GM21786 (cell line): ENCODE results near the gene CTAGE15.
A peak's percentile ranks its signal among the peaks of the same experiment; 100 is the strongest.
"Not testable (repeated sequence)": the region's sequence is repeated elsewhere in the genome, so short reads cannot be mapped to it uniquely, and the experiment has no call there.

Source experiments
- ATAC-seq: cut with Tn5 transposase; IDR thresholded peaks from one replicate; pipeline ENCODE4 v1.9.1; 2021; ENCODE audit not compliant: unreplicated experiment

Gene CTAGE15, protein sequence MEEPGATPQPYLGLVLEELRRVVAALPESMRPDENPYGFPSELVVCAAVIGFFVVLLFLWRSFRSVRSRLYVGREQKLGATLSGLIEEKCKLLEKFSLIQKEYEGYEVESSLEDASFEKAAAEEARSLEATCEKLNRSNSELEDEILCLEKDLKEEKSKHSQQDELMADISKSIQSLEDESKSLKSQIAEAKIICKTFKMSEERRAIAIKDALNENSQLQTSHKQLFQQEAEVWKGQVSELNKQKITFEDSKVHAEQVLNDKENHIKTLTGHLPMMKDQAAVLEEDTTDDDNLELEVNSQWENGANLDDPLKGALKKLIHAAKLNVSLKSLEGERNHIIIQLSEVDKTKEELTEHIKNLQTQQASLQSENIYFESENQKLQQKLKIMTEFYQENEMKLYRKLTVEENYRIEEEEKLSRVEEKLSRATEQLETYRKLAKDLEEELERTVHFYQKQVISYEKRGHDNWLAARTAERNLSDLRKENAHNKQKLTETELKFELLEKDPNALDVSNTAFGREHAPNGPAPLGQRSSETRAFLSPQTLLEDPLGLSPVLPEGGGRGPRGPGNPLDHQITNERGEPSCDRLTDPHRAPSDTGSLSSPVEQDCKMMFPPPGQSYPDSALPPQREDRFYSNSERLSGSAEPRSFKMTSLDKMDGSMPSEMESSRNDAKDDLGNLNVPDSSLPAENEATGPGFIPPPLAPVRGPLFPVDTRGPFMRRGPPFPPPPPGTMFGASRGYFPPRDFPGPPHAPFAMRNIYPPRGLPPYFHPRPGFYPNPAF

GRCh38 chr7:143571501-143571900 lies at the start of gene CTAGE15:
Gene CTAGE15 (plus strand): TSS chr7:143571801. CDS start chr7:143571818, 17 bp downstream.
- ATAC-seq, result not testable (repeated sequence)

DNA sequence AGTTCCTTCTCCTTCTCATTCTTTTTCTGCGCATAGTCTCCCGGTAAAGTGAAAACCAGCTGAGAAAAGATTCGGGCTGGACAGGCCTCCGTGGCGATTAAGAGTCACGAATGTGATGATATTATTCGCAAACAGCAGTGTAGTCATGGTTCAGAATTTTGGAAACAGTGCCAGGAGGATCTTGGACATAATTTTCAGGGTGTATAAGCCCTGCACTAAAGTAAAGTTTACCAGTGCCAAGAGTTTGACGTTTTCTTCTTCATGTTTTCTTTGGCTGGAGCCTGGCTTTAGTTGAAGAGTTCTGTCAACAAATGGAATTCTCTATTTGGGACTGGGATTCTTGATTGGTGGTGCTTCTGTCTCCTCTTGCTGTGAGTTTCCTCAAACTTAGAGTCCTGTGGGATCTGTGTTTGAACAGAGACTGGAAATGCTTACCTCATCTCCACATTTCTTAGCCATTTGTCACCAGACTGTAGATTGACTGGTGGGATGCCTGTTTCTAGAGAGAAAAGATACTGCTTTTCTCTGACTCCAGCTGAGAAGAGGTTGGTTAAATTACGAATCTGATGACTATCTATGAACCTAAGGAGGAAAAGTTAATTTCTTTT lies 49.2 kb upstream of the CTAGE15 start:
- not testable (repeated sequence) for ATAC-seq

DNA sequence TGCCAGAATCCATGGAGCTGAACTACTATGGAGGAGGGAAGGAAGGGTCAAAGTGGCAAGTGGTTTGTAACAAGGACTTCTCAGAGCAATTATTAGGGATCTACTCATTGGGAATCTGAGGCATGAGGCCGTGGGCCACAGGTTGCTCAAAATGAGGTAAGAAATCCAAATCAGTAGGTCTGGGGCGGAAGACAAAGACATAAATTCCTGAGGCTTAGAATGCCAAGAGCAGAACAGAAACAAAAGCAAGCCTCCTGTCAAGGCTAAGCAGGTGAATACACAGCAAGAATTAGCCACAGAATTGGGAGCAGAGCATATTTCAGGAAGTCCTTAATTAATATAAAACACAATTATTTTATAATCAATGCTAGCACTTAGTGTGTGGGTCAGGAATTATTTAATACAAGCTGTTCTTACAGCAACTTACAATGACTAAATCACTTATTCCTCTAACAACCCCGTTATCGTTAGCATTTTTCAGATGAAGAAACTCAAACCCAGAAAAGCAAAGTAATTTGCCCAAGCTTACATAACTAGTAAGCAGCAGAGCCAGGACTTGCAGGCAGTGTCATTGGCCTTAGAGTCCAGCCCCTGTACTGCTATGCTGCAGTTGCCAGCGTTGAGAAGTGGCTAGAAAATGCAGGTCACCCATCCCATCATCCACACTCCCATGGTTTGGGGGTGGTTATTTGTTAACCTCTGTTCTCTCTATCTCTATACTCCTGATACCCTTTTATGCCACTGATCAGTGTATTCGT lies 40.3 kb upstream of the CTAGE15 start:
- not testable (repeated sequence) for ATAC-seq

- ATAC-seq, result not testable (repeated sequence)
These were observed 39.7 kb upstream of the CTAGE15 start for GRCh38 chr7:143531932-143532331.

- ATAC-seq, result not testable (repeated sequence)
These were observed 38.3 kb upstream of the CTAGE15 start for GRCh38 chr7:143533213-143533839.

GRCh38 chr7:143536443-143536842 lies 35.2 kb upstream of the CTAGE15 start:
- ATAC-seq, result not testable (repeated sequence)

- ATAC-seq, result not testable (repeated sequence)
These were observed 28.1 kb upstream of the CTAGE15 start for GRCh38 chr7:143543288-143544038.

DNA sequence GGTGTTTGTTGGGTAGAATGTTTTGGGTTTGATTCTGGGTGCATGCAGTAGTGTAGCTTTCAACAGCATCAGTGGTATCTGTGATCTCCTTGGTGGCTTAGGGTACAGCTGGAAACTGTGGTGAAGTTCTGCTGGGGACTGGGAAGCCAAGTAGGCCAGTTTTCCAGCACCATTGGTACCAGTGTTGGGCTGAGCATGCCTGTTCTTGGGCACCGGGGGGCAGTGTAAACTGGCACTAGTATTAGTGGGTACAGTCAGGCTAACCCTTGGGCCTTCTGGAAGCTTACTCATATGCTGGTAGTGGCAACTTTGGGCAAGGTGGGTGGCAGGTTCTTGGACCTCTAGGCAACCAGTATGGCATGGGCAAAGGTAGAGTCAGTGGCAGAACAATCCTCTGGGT lies 15.6 kb upstream of the CTAGE15 start:
- ATAC-seq, result not testable (repeated sequence)

DNA sequence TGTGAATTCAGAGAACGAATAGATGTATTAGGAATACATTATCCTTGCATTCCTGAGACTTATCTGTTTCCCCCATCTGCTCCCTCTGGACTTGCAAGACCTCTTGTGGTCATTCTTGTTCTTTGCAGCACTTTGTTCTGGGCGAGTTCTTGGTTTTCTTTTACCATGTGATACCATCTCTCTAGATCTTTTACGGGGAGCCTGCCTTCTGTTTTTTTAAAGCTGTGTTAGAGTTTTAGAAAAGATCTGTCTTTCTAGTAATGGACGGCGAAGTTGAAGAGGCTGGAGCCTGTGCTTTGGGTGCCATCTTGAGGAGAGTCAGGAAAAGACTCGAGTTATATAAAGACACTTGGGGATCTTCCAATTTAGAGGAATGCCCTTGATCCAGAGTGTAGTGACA lies 8.3 kb upstream of the CTAGE15 start:
- ATAC-seq, result peak; percentile 64

GRCh38 chr7:143566001-143566400 lies 5.6 kb upstream of the CTAGE15 start:
- ATAC-seq, result not testable (repeated sequence)

- ATAC-seq, result not testable (repeated sequence)
These were observed 16.6 kb downstream of the CTAGE15 start for GRCh38 chr7:143588183-143588582.

DNA sequence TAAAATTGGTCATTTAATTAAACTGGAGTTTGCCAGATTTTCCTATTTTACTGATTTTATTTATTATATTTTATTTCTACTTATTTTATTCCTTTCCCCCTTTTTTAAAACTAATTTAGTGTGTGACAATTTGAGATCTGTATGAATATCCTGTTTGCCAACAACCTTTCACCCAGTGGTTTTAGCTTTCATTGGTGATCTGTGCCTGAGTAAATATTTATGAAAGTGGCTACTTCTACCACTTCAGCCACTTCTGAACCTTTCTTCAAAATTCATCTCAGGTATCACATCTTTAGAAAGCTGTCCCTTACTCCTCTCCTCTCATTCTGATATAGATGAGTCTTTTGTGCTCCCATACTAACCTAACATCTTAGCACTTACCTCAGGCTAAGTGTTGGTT lies 18.3 kb downstream of the CTAGE15 start:
- not testable (repeated sequence) for ATAC-seq

GRCh38 chr7:143598086-143598485 lies 26.5 kb downstream of the CTAGE15 start:
- not testable (repeated sequence) for ATAC-seq

GRCh38 chr7:143603549-143603948 lies 31.9 kb downstream of the CTAGE15 start:
- ATAC-seq, result not testable (repeated sequence)

- ATAC-seq, result not testable (repeated sequence)
These were observed 34.5 kb downstream of the CTAGE15 start for GRCh38 chr7:143606088-143606487.

DNA sequence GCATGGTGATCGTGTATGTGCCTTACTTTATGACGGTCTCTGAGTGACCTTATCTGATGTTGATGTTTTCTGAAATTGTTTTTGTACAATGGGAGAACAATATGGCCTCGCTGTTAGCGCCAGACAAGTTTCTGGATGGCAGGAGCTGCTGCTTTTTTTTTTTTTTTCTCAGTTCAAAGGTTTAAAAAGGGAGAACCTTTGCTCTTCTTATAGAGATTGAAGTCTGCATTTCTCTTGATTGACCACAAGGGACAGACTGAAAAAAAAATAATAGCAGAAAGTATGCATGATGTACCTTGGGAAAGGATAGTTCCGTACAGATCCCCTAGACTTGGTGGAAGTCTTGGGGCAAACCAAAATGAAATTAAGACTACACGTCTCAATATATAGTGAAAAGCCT lies 43.9 kb downstream of the CTAGE15 start:
- ATAC-seq, result not testable (repeated sequence)

DNA sequence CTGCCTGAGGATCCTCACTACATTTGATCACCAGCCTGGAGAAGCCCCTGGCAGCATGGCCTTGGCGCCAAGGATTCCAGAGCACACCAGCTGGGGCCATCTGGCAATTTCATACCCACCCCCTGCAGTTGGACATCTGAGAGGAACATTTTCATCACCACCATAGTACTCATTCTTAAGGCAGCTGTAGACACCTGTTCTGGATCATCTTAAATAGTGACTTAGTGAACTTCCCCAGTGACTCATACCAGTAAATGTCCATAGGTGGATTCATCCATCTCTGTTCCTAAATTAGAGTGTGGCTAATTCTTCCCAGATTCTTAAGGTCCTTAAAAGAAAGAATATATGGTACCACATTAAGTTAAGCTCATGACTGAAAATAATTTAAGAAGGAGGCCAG lies 45.6 kb downstream of the CTAGE15 start:
- ATAC-seq, result not testable (repeated sequence)

DNA sequence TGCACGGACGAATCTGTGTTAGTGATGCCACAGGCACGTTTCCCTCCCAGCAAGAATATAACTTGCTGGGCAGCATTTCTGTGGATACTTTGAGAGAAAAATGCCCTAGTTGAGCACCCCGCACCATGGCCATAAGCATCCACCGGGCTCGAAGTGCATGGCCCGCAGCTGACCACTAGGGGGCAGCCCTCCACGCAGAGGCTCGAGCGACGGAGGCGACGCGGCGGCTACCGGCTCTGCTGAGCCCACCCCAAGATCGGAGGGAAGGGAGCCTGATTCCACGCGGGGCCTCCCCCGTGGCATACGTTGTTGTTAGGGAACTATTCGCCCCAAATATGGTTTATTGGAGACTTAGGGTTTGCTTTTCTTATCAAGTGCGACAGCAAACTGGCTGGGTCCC lies 48.5 kb downstream of the CTAGE15 start:
- peak; percentile 13 for ATAC-seq

GRCh38 chr7:143620646-143621045 lies 49.0 kb downstream of the CTAGE15 start, which contains the start of gene TCAF2:
Gene TCAF2 (plus strand): TSS chr7:143620974.
- ATAC-seq, result peak; percentile 79
